SU-DHL-6 (cell line): ENCODE data around the gene ANTXR1.

ENCODE experiments used
- H2AFZ ChIP-seq: fragments of 200-600 bp; sonication (generic); 2 replicates; pipeline ENCODE4 v1.6.1; 2014; ENCODE audit warnings: low read depth, mild to moderate bottlenecking, moderate library complexity, mixed read lengths, antibody characterized with exemption, low read length; ENCODE audit not compliant: severe bottlenecking
- H3F3A ChIP-seq: fragments of 200-600 bp; shearing (Covaris generic); 2 replicates; pipeline ENCODE4 v1.6.0; 2016; ENCODE audit warnings: antibody characterized with exemption, mild to moderate bottlenecking; ENCODE audit not compliant: insufficient read depth
- H3K27ac ChIP-seq: fragments of 200-600 bp; sonication (generic); 2 replicates; pipeline ENCODE4 v1.5.1; 2016; ENCODE audit warnings: low read depth, mild to moderate bottlenecking, low read length, moderate library complexity, mixed read lengths
- H3K27me3 ChIP-seq: fragments of 200-600 bp; sonication (generic), shearing (Covaris generic); 2 replicates; pipeline ENCODE4 v1.6.0; 2014; ENCODE audit warnings: mild to moderate bottlenecking, low read length
- H3K36me3 ChIP-seq: fragments of 200-600 bp; sonication (generic); 2 replicates; pipeline ENCODE4 v1.6.1; 2014; ENCODE audit warnings: mild to moderate bottlenecking, low read length, mixed read lengths
- H3K4me2 ChIP-seq: fragments of 300-600, 200-600 bp; shearing (Covaris generic), sonication (generic); 2 replicates; pipeline ENCODE4 v1.6.0; 2014; ENCODE audit warnings: low read length, low read depth, mild to moderate bottlenecking; ENCODE audit not compliant: poor library complexity, severe bottlenecking
- H3K4me3 ChIP-seq: fragments of 200-600 bp; sonication (generic); 2 replicates; pipeline ENCODE4 v1.5.1; 2014; ENCODE audit warnings: antibody characterized with exemption, low read length, mild to moderate bottlenecking, mixed read lengths; ENCODE audit not compliant: insufficient read depth, poor library complexity, severe bottlenecking
- H3K79me2 ChIP-seq: fragments of 200-600 bp; sonication (generic); 2 replicates; pipeline ENCODE4 v1.6.1; 2014; ENCODE audit warnings: mild to moderate bottlenecking, low read length, moderate library complexity; ENCODE audit not compliant: insufficient read depth
- H3K9ac ChIP-seq: fragments of 200-600 bp; sonication (generic); 2 replicates; pipeline ENCODE4 v1.7.0; 2014; ENCODE audit warnings: mild to moderate bottlenecking, low read length
- H3K9me2 ChIP-seq: fragments of 200-600 bp; sonication (generic); replicated peaks from 2 replicates; pipeline ENCODE4 v1.6.1; 2014; ENCODE audit warnings: low read length; ENCODE audit not compliant: insufficient read depth
- H3K9me3 ChIP-seq: fragments of 200-600 bp; sonication (generic); 2 replicates; pipeline ENCODE4 v1.6.1; 2014; ENCODE audit warnings: low read length, mixed read lengths; ENCODE audit not compliant: insufficient read depth
- H4K20me1 ChIP-seq: fragments of 200-600 bp; sonication (generic); 2 replicates; pipeline ENCODE4 v1.6.1; 2014; ENCODE audit warnings: low read depth, mild to moderate bottlenecking, antibody characterized with exemption, low read length, moderate library complexity, mixed read lengths
- EZH2phosphoT487 ChIP-seq: fragments of 200-600 bp; sonication (generic), shearing (Covaris generic); conservative IDR thresholded peaks from 2 replicates; pipeline ENCODE4 v1.6.1; 2018; ENCODE audit warnings: mild to moderate bottlenecking, antibody characterized with exemption, low read length, moderate library complexity, mixed read lengths
- TF ChIP-seq, protein P1 (sequence below): fragments of 200-600 bp; sonication (generic); IDR thresholded peaks from one replicate; pipeline ENCODE4 v1.5.1; 2017; ENCODE audit warnings: antibody characterized with exemption, mild to moderate bottlenecking, low read length, moderate library complexity; ENCODE audit not compliant: insufficient read depth, poor library complexity, severe bottlenecking

ANTXR1 gene

DNA sequence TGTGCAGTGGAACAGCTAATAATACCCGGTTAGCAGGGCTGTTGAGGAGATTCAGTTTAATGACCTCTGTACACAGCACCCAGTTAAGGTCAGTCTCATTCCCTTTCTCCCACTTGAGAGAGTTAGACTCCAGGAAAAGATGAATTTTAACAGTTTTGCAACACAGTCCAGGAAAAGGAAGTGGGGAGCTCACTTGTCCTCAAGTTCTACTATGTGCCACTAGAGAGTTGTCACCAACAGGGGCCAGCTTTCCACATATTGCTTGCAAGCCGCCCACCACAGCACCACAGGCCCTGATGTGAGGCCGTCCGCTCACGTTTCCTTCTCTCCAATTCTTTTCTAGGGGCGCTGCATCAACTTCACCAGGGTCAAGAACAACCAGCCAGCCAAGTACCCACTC, 231.9 kb downstream of the ANTXR1 start:
- Histone ChIP-seq H3K4me2 (no peak overlapping the region), H3K4me3 (no peak overlapping the region), H3K9me2 (no peaks in the 10 kb centered on the region), H3K9me3 (no peaks in the 10 kb centered on the region), H4K20me1 (no peaks in the 10 kb centered on the region), H3K27me3 (no peaks in the 10 kb centered on the region), H3K9ac (no peak overlapping the region), H3K79me2 (no peaks in the 10 kb centered on the region), H3K36me3 (no peaks in the 10 kb centered on the region), H3K27ac (no peak overlapping the region), H2AFZ (no peak overlapping the region), H3F3A (no peaks in the 10 kb centered on the region)
- TF ChIP-seq, protein P1, sequence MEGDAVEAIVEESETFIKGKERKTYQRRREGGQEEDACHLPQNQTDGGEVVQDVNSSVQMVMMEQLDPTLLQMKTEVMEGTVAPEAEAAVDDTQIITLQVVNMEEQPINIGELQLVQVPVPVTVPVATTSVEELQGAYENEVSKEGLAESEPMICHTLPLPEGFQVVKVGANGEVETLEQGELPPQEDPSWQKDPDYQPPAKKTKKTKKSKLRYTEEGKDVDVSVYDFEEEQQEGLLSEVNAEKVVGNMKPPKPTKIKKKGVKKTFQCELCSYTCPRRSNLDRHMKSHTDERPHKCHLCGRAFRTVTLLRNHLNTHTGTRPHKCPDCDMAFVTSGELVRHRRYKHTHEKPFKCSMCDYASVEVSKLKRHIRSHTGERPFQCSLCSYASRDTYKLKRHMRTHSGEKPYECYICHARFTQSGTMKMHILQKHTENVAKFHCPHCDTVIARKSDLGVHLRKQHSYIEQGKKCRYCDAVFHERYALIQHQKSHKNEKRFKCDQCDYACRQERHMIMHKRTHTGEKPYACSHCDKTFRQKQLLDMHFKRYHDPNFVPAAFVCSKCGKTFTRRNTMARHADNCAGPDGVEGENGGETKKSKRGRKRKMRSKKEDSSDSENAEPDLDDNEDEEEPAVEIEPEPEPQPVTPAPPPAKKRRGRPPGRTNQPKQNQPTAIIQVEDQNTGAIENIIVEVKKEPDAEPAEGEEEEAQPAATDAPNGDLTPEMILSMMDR, result no peak
- TF ChIP-seq EZH2phosphoT487, result no peak

DNA sequence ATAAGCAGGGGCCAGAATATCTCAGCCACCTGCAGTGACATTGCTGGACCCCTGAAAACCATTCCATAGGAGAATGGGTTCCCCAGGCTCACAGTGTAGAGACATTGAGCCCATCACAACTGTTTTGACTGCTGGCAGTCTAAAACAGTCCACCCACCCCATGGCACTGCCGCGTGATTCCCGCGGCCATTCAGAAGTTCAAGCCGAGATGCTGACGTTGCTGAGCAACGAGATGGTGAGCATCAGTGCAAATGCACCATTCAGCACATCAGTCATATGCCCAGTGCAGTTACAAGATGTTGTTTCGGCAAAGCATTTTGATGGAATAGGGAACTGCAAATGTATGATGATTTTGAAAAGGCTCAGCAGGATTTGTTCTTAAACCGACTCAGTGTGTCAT, 234.6 kb downstream of the ANTXR1 start:
- H3K9me2 ChIP-seq, result no peaks in the 10 kb centered on the region
- no peak overlapping the region for H2AFZ ChIP-seq
- TF ChIP-seq, protein P1, result no peak
- no peak for TF ChIP-seq EZH2phosphoT487
- H3K36me3 ChIP-seq, result no peaks in the 10 kb centered on the region
- H3K4me2 ChIP-seq, result no peak overlapping the region
- no peak overlapping the region for H3K27ac ChIP-seq
- H3K79me2 ChIP-seq, result no peaks in the 10 kb centered on the region
- no peaks in the 10 kb centered on the region for H3F3A ChIP-seq
- H3K9ac ChIP-seq, result no peak overlapping the region
- H4K20me1 ChIP-seq, result no peaks in the 10 kb centered on the region
- H3K27me3 ChIP-seq, result no peaks in the 10 kb centered on the region
- no peak overlapping the region for H3K4me3 ChIP-seq
- H3K9me3 ChIP-seq, result no peaks in the 10 kb centered on the region

DNA sequence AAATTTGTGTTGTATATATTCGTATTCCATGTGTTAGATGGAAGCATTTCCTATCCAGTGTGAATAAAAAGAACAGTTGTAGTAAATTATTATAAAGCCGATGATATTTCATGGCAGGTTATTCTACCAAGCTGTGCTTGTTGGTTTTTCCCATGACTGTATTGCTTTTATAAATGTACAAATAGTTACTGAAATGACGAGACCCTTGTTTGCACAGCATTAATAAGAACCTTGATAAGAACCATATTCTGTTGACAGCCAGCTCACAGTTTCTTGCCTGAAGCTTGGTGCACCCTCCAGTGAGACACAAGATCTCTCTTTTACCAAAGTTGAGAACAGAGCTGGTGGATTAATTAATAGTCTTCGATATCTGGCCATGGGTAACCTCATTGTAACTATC, 235.3 kb downstream of the ANTXR1 start:
- no peaks in the 10 kb centered on the region for H4K20me1 ChIP-seq
- H3K79me2 ChIP-seq, result no peaks in the 10 kb centered on the region
- no peak overlapping the region for H2AFZ ChIP-seq
- H3K27me3 ChIP-seq, result no peaks in the 10 kb centered on the region
- no peaks in the 10 kb centered on the region for H3F3A ChIP-seq
- TF ChIP-seq, protein P1, result no peak
- TF ChIP-seq EZH2phosphoT487, result no peak
- H3K27ac ChIP-seq, result no peak overlapping the region
- no peak overlapping the region for H3K4me3 ChIP-seq
- H3K9me2 ChIP-seq, result no peaks in the 10 kb centered on the region
- H3K9ac ChIP-seq, result no peak overlapping the region
- H3K4me2 ChIP-seq, result no peak overlapping the region
- no peaks in the 10 kb centered on the region for H3K9me3 ChIP-seq
- no peaks in the 10 kb centered on the region for H3K36me3 ChIP-seq
